ENCODE data around the gene PTPN12. TPM values are rescaled to one million over a fixed set of nuclear protein-coding genes. Genes with fewer than 3 reads are reported as not detected.

Gene PTPN12
- total RNA-seq, 1 experiment from 2014 or later = 106 TPM

- no peak for DNase-seq (ENCODE audit: low read depth)
Measured at GRCh38 chr7:77662869-77663268, 125.8 kb downstream of the PTPN12 start.

GRCh38 chr7:77664715-77665114 lies 127.6 kb downstream of the PTPN12 start:
- DNase-seq (ENCODE audit: low read depth) = no peak

- peak; percentile 45 for DNase-seq (ENCODE audit: low read depth)
Measured at GRCh38 chr7:77665161-77665560, 128.1 kb downstream of the PTPN12 start.

- no peak for DNase-seq (ENCODE audit: low read depth)
Measured at GRCh38 chr7:77667459-77668086, 130.5 kb downstream of the PTPN12 start.

GRCh38 chr7:77674878-77675277 lies 137.8 kb downstream of the PTPN12 start:
- peak; percentile 29 for DNase-seq (ENCODE audit: low read depth)

- no peak for DNase-seq (ENCODE audit: low read depth)
Measured at GRCh38 chr7:77679608-77680007, 142.5 kb downstream of the PTPN12 start.

GRCh38 chr7:77680266-77680665 lies 143.2 kb downstream of the PTPN12 start:
- DNase-seq (ENCODE audit: low read depth) = no peak

GRCh38 chr7:77684030-77684429 lies 146.9 kb downstream of the PTPN12 start:
- peak; percentile 49 for DNase-seq (ENCODE audit: low read depth)

GRCh38 chr7:77685233-77685632 lies 148.1 kb downstream of the PTPN12 start:
- DNase-seq (ENCODE audit: low read depth) = no peak

GRCh38 chr7:77687100-77687746 lies 150.1 kb downstream of the PTPN12 start:
- peak; percentile 71 for DNase-seq (ENCODE audit: low read depth)

GRCh38 chr7:77687747-77688144 lies 150.7 kb downstream of the PTPN12 start:
- DNase-seq (ENCODE audit: low read depth) = no peak

Other genes with a start within 250 kb of the PTPN12 start
- gene GSAP, start 120.9 kb upstream of the PTPN12 start, total RNA-seq (2014; rRNA removed) = 21.6 and 24.8 TPM in 2 replicates
- 13.7 and 18.8 TPM in 2 replicates for gene RSBN1L, start 159.2 kb downstream of the PTPN12 start, total RNA-seq (2014; rRNA removed)

Measured in LHCN-M2 (cell line).